Femur (tissue), 1 donor: Measurements from ENCODE around the gene MICAL2.

Source experiments
- DNase-seq: peaks from one replicate; pipeline ENCODE4 v3.0.0-alpha.2; 2017

The MICAL2 gene

GRCh38 chr11:12214751-12215150 lies 104.4 kb downstream of the MICAL2 start:
- no peak for DNase-seq

GRCh38 chr11:12215181-12215593 lies 104.8 kb downstream of the MICAL2 start:
- DNase-seq, result no peak

- DNase-seq, result no peak
Observed at GRCh38 chr11:12216041-12216451, 105.7 kb downstream of the MICAL2 start.

- DNase-seq, result peak; percentile 55
Observed at GRCh38 chr11:12216671-12217374, 106.4 kb downstream of the MICAL2 start.

- DNase-seq, result no peak
Observed at GRCh38 chr11:12217879-12218278, 107.5 kb downstream of the MICAL2 start.

- no peak for DNase-seq
Observed at GRCh38 chr11:12218909-12219308, 108.5 kb downstream of the MICAL2 start.

- DNase-seq, result no peak
Observed at GRCh38 chr11:12219757-12220156, 109.4 kb downstream of the MICAL2 start.

GRCh38 chr11:12220305-12220704 lies 109.9 kb downstream of the MICAL2 start:
- DNase-seq, result peak; percentile 79

- DNase-seq, result no peak
Observed at GRCh38 chr11:12221051-12221535, 110.7 kb downstream of the MICAL2 start.

GRCh38 chr11:12222055-12222792 lies 111.8 kb downstream of the MICAL2 start:
- DNase-seq, result peak; percentile 88

- DNase-seq, result no peak
Observed at GRCh38 chr11:12223771-12224536, 113.6 kb downstream of the MICAL2 start.

GRCh38 chr11:12224537-12224893 lies 114.1 kb downstream of the MICAL2 start:
- DNase-seq, result peak; percentile 91

GRCh38 chr11:12225046-12225739 lies 114.8 kb downstream of the MICAL2 start:
- DNase-seq, result no peak

- DNase-seq, result no peak
Observed at GRCh38 chr11:12226093-12226492, 115.7 kb downstream of the MICAL2 start.

GRCh38 chr11:12229450-12230229 lies 119.2 kb downstream of the MICAL2 start:
- DNase-seq, result no peak

GRCh38 chr11:12232160-12232559 lies 121.8 kb downstream of the MICAL2 start:
- DNase-seq, result no peak

- no peak for DNase-seq
Observed at GRCh38 chr11:12232817-12233601, 122.6 kb downstream of the MICAL2 start.

- DNase-seq, result no peak
Observed at GRCh38 chr11:12233602-12233925, 123.2 kb downstream of the MICAL2 start.

- DNase-seq, result no peak
Observed at GRCh38 chr11:12234221-12234620, 123.8 kb downstream of the MICAL2 start.

GRCh38 chr11:12235080-12235479 lies 124.7 kb downstream of the MICAL2 start:
- no peak for DNase-seq

- DNase-seq, result no peak
Observed at GRCh38 chr11:12235553-12235946, 125.2 kb downstream of the MICAL2 start.
